GM12874 (cell line): ENCODE data around the gene DAB1.

Experiments
- CTCF ChIP-seq: IDR thresholded peaks from 2 replicates; pipeline ENCODE4 v1.5.1; 2011; ENCODE audit warnings: low read depth, mild to moderate bottlenecking, control low read depth, low read length, moderate library complexity; ENCODE audit not compliant: insufficient read depth

Gene DAB1

GRCh38 chr1:57411262-57411661 lies 12.6 kb downstream of the DAB1 start:
- no peak for TF ChIP-seq CTCF

GRCh38 chr1:57410508-57410907 lies 13.4 kb downstream of the DAB1 start:
- TF ChIP-seq CTCF = no peak

GRCh38 chr1:57407928-57408327 lies 15.9 kb downstream of the DAB1 start:
- no peak for TF ChIP-seq CTCF

- TF ChIP-seq CTCF = no peak
These were observed 17.4 kb downstream of the DAB1 start for GRCh38 chr1:57406428-57406970.

GRCh38 chr1:57404884-57405283 lies 19.0 kb downstream of the DAB1 start:
- TF ChIP-seq CTCF = no peak

GRCh38 chr1:57403201-57403600 lies 20.7 kb downstream of the DAB1 start:
- TF ChIP-seq CTCF = no peak

GRCh38 chr1:57401671-57402070 lies 22.2 kb downstream of the DAB1 start:
- no peak for TF ChIP-seq CTCF
